ENCODE measurements around the gene LENEP.

LENEP gene

GRCh38 chr1:155002464-155003226 is 9.3 kb downstream of the LENEP start, which contains the start of gene ZBTB7B:
ZBTB7B (plus strand) TSS chr1:155002802; CDS start chr1:155014661, 11,859 bp downstream.
- TF ChIP-seq ZFX (IDR thresholded peaks at IDR 0.05), result peak; percentile 53; the same call in 1 of the 2 replicates
- no peak for TF ChIP-seq CTCF (conservative IDR thresholded peaks at IDR 0.05)
- peak within 1 kb of the TSS; percentile 99 for H3K27ac ChIP-seq

GRCh38 chr1:155003227-155003765 is 9.9 kb downstream of the LENEP start:
- TF ChIP-seq ZFX (IDR thresholded peaks at IDR 0.05) (no peak), CTCF (conservative IDR thresholded peaks at IDR 0.05) (no peak)
- H3K27ac ChIP-seq, result peak overlapping the region; percentile 99

GRCh38 chr1:155003766-155004351 is 10.5 kb downstream of the LENEP start:
- TF ChIP-seq ZFX (IDR thresholded peaks at IDR 0.05), result no peak
- no peak for TF ChIP-seq CTCF (conservative IDR thresholded peaks at IDR 0.05)
- peak overlapping the region; percentile 99 for H3K27ac ChIP-seq

GRCh38 chr1:155004352-155005075 is 11.1 kb downstream of the LENEP start:
- TF ChIP-seq ZFX (IDR thresholded peaks at IDR 0.05), result no peak
- TF ChIP-seq CTCF (conservative IDR thresholded peaks at IDR 0.05), result no peak
- H3K27ac ChIP-seq, result peak overlapping the region; percentile 99

GRCh38 chr1:155005076-155006011 is 12.0 kb downstream of the LENEP start:
- TF ChIP-seq CTCF (conservative IDR thresholded peaks at IDR 0.05) (no peak), ZFX (IDR thresholded peaks at IDR 0.05) (peak; percentile 75)
- H3K27ac ChIP-seq, result peak overlapping the region; percentile 99

GRCh38 chr1:155006601-155007101 is 13.3 kb downstream of the LENEP start:
- TF ChIP-seq CTCF (conservative IDR thresholded peaks at IDR 0.05) (no peak), ZFX (IDR thresholded peaks at IDR 0.05) (no peak)
- peak overlapping the region; percentile 99 for H3K27ac ChIP-seq

All from C4-2B (cell line).